A673 (cell line): ENCODE results near the gene TSPAN14. TPM values are rescaled to one million over a fixed set of nuclear protein-coding genes. Genes with fewer than 3 reads are reported as not detected.
"Not testable (repeated sequence)": the region's sequence is repeated elsewhere in the genome, so short reads cannot be mapped to it uniquely, and the experiment has no call there.

Source experiments
- BruUV-seq: library from RNA; stranded (reverse); fragments of 400-500 nt; replicated peaks from 2 replicates; lab custom pipeline; 2021; lab: Mats Ljungman, UMichigan
- CTCF ChIA-PET: fragments of 300-600 bp; sonication (Branson Sonifier 250); formaldehyde crosslinking; loops from one replicate; lab custom pipeline; 2022; ENCODE audit warnings: antibody characterized with exemption; lab: Charles Lee
- POLR2A ChIA-PET: fragments of 300-600 bp; sonication (Branson Sonifier 250); formaldehyde crosslinking; loops from one replicate; lab custom pipeline; 2022; ENCODE audit warnings: antibody characterized with exemption; ENCODE audit not compliant: low non-redundant PET; lab: Charles Lee
- DNase-seq: peaks from one replicate; pipeline ENCODE4 v3.0.0-alpha.2; 2015; ENCODE audit warnings: low spot score
- H3K27ac ChIP-seq: fragments of 200-600 bp; sonication (generic); 2 replicates; pipeline ENCODE4 v1.5.1; 2016; ENCODE audit warnings: mixed run types, low read depth, mild to moderate bottlenecking, mixed read lengths, antibody characterized with exemption, low read length; ENCODE audit not compliant: poor library complexity, severe bottlenecking
- H3K27me3 ChIP-seq: fragments of 200-600 bp; sonication (generic); replicated peaks from 2 replicates; pipeline ENCODE4 v1.6.1; 2017; ENCODE audit warnings: mixed run types, low read depth, mild to moderate bottlenecking, mixed read lengths, antibody characterized with exemption, low read length; ENCODE audit not compliant: insufficient read depth, poor library complexity
- H3K36me3 ChIP-seq: fragments of 200-600 bp; sonication (generic); 2 replicates; pipeline ENCODE4 v1.6.1; 2016; ENCODE audit warnings: mixed run types, mild to moderate bottlenecking, mixed read lengths, antibody characterized with exemption, low read length; ENCODE audit not compliant: insufficient read depth, poor library complexity, severe bottlenecking
- H3K4me1 ChIP-seq: fragments of 200-600 bp; sonication (generic); 2 replicates; pipeline ENCODE4 v1.6.1; 2017; ENCODE audit warnings: mixed run types, mild to moderate bottlenecking, mixed read lengths, antibody characterized with exemption, low read length; ENCODE audit not compliant: insufficient read depth, poor library complexity, severe bottlenecking
- H3K4me3 ChIP-seq: fragments of 200-600 bp; sonication (generic); 2 replicates; pipeline ENCODE4 v1.5.1; 2016; ENCODE audit warnings: low read depth, mixed run types, mild to moderate bottlenecking, mixed read lengths, low read length; ENCODE audit not compliant: poor library complexity, severe bottlenecking
- H3K9me3 ChIP-seq: fragments of 200-600 bp; sonication (generic); 2 replicates; pipeline ENCODE4 v1.6.1; 2016; ENCODE audit warnings: mixed run types, low read depth, mild to moderate bottlenecking, mixed read lengths, antibody characterized with exemption, low read length; ENCODE audit not compliant: poor library complexity, severe bottlenecking
- EZH2 ChIP-seq: fragments of 200-600 bp; sonication (generic); IDR thresholded peaks from 2 replicates; pipeline ENCODE4 v1.6.1; 2017; ENCODE audit warnings: borderline replicate concordance, low read depth, mild to moderate bottlenecking, mixed read lengths, antibody characterized with exemption, low read length; ENCODE audit not compliant: poor library complexity, severe bottlenecking
- intact Hi-C: fragments of 100-400 bp; cut with micrococcal nuclease; formaldehyde crosslinking; loops from one replicate; pipeline ENCODE4 v1.10.0; 2022; ENCODE audit not compliant: unreplicated experiment
- total RNA-seq: library from RNA; stranded (reverse); gene quantifications from 2 replicates; pipeline ENCODE4 v1.2.3, GENCODE V29; 2021
- TF ChIP-seq, protein P1 (sequence below): fragments of 300-800, 200-600 bp; sonication (generic); conservative IDR thresholded peaks from 2 replicates; pipeline ENCODE4 v1.5.1; 2017; ENCODE audit warnings: low read depth, mild to moderate bottlenecking, antibody characterized with exemption, low read length, moderate library complexity, mixed read lengths

The TSPAN14 gene
- total RNA-seq, 1 experiment from 2014 or later: 50.4 TPM

DNA sequence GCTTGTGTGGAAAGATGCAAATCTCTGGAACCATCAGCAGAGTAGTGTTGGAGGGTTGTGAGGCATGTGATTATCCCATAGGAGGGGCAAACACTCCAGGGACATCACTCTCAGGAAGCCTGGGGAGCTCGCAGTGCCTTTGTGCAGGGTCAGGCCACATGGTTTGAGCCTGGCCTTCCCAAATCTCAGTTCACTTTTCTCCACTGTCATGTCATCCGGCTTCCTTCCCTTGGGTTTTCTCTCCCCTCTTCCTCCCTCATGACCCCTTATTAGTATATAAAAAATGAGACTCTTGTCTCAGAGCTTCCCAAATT, 20.4 kb downstream of the TSPAN14 start:
- peaks cover 34% of the 10 kb centered on the region for H3K4me1 ChIP-seq
- TF ChIP-seq EZH2: no peak
- TF ChIP-seq, protein P1, sequence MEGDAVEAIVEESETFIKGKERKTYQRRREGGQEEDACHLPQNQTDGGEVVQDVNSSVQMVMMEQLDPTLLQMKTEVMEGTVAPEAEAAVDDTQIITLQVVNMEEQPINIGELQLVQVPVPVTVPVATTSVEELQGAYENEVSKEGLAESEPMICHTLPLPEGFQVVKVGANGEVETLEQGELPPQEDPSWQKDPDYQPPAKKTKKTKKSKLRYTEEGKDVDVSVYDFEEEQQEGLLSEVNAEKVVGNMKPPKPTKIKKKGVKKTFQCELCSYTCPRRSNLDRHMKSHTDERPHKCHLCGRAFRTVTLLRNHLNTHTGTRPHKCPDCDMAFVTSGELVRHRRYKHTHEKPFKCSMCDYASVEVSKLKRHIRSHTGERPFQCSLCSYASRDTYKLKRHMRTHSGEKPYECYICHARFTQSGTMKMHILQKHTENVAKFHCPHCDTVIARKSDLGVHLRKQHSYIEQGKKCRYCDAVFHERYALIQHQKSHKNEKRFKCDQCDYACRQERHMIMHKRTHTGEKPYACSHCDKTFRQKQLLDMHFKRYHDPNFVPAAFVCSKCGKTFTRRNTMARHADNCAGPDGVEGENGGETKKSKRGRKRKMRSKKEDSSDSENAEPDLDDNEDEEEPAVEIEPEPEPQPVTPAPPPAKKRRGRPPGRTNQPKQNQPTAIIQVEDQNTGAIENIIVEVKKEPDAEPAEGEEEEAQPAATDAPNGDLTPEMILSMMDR: no peak
- H3K36me3 ChIP-seq: peaks cover 5% of the 10 kb centered on the region
- no peaks in the 10 kb centered on the region for H3K27me3 ChIP-seq
- DNase-seq: no peak
- ChIA-PET CTCF (no interaction called here), POLR2A (no interaction called here)
- peaks cover 12% of the 10 kb centered on the region for H3K9me3 ChIP-seq
- no TSS peak for BruUV-seq
- intact Hi-C loops: no loop called here
- no peak overlapping the region for H3K4me3 ChIP-seq
- H3K27ac ChIP-seq: no peak overlapping the region

DNA sequence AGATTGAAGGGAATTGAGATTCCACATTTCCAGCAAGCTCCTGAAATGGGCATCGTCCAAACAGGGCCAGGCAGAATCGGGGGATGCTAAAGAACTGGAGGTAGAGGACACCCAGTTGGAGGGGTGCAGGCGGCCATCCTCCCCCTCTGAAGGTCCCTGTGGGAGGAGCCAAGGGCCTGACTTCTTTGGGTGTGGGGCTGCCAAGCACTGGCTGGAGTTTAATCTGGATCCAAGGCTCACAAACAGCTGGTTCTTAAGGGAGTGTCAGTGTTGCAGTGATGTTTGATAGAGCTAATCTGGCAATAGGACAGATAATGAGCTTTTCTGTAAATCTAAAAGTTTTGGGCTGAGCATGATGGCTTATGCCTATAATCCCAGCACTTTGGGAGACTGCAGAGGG, 20.8 kb downstream of the TSPAN14 start:
- Histone ChIP-seq H3K9me3 (peaks cover 12% of the 10 kb centered on the region), H3K4me3 (no peak overlapping the region), H3K27me3 (no peaks in the 10 kb centered on the region), H3K27ac (no peak overlapping the region), H3K4me1 (peaks cover 34% of the 10 kb centered on the region), H3K36me3 (peaks cover 5% of the 10 kb centered on the region)
- TF ChIP-seq EZH2: no peak
- TF ChIP-seq, protein P1: no peak
- CTCF ChIA-PET: no interaction called here
- BruUV-seq: no TSS peak
- intact Hi-C loops: no loop called here
- POLR2A ChIA-PET: no interaction called here
- no peak for DNase-seq

GRCh38 chr10:80475641-80476040, 21.5 kb downstream of the TSPAN14 start:
- intact Hi-C loops, DNase-seq, H3K27me3 ChIP-seq, BruUV-seq, H3K36me3 ChIP-seq, POLR2A ChIA-PET, H3K27ac ChIP-seq, H3K4me3 ChIP-seq, CTCF ChIA-PET: not testable (repeated sequence)
- Histone ChIP-seq H3K4me1 (peaks cover 34% of the 10 kb centered on the region), H3K9me3 (peaks cover 12% of the 10 kb centered on the region)

- intact Hi-C loops: no loop called here
Measured at GRCh38 chr10:80476685-80477084, 22.6 kb downstream of the TSPAN14 start.

More at GRCh38 chr10:80476685-80477084, 22.6 kb downstream of the TSPAN14 start:
- CTCF ChIA-PET: no interaction called here
- Histone ChIP-seq H3K4me3 (no peak overlapping the region), H3K4me1 (peaks cover 30% of the 10 kb centered on the region), H3K27me3 (no peaks in the 10 kb centered on the region), H3K27ac (no peak overlapping the region), H3K36me3 (peaks cover 5% of the 10 kb centered on the region), H3K9me3 (peaks cover 12% of the 10 kb centered on the region)
- BruUV-seq: no TSS peak
- no peak for DNase-seq
- TF ChIP-seq, protein P1: no peak
- TF ChIP-seq EZH2: no peak
- POLR2A ChIA-PET: no interaction called here
